Adrenal gland (tissue), 12 donors: ENCODE data around the gene MLANA. TPM values are rescaled to one million over a fixed set of nuclear protein-coding genes. Genes with fewer than 3 reads are reported as not detected.

Experiments used
- DNase-seq, 7 donors: peaks; one replicate each; pipeline ENCODE4 v3.0.0-alpha.2; 2019 to 2020
- H3K27ac ChIP-seq, 5 donors: fragments of 200-600 bp; sonication (generic) in 4 of 5; 1 replicate in 3 of 5; 2 replicates in 2 of 5; pipeline versions ENCODE4 v1.5.1 to v1.8.0; 2016 to 2020; ENCODE audit warnings: mild to moderate bottlenecking in 1 of 5
- H3K27me3 ChIP-seq: fragments of 200-600 bp; 2 replicates; pipeline ENCODE4 v1.8.0; 2021
- H3K36me3 ChIP-seq, 2 donors: fragments of 200-600 bp; replicated peaks in 1 of 2; 1 replicate in 1 of 2; 2 replicates in 1 of 2; pipeline versions ENCODE4 v1.5.1 to v1.8.0; 2018 to 2022
- H3K4me1 ChIP-seq, 2 donors: fragments of 200-600 bp; replicated peaks in 1 of 2; 1 replicate in 1 of 2; 2 replicates in 1 of 2; pipeline versions ENCODE4 v1.5.1 to v1.8.0; 2018 to 2021
- H3K4me3 ChIP-seq, 4 donors: fragments of 200-600 bp; sonication (generic) in 3 of 4; one replicate each; pipeline ENCODE4 v1.5.1; 2016 to 2018
- H3K9me3 ChIP-seq, 3 donors: fragments of 200-600 bp; sonication (generic) in 1 of 3; replicated peaks in 1 of 3; 1 replicate in 2 of 3; 2 replicates in 1 of 3; pipeline versions ENCODE4 v1.5.1 to v1.8.0; 2016 to 2021
- POLR2A ChIP-seq, 2 donors: fragments of 450-650 bp; IDR thresholded peaks; one replicate each; pipeline ENCODE4 v1.6.1; 2017; ENCODE audit warnings: antibody characterized with exemption in 2 of 2, mild to moderate bottlenecking in 2 of 2, moderate library complexity in 1 of 2
- WGBS, 4 donors: extraction: QIAGEN DNeasy Blood & Tissue Kit in 2 of 4; methylation state at CpG; one replicate each; pipeline versions ENCODE4 v1.1.5 to v1.1.7; 2013 to 2017; 5-methylcytosine and 5-hydroxymethylcytosine counted together
- intact Hi-C, 2 donors: fragments of 100-400 bp; cut with DNase I; formaldehyde crosslinking; loops; one replicate each; pipeline versions ENCODE4 v1.14.1 to v1.15.0; 2022 to 2023
- polyA plus RNA-seq, 3 donors: library from polyadenylated mRNA; stranded (reverse); fragments of 200-250 nt in 2 of 3; fragments of 350-450 nt in 1 of 3; fragmentation: Illumina TruSeq in 1 of 3; extraction: RNeasy Lipid Tissue Mini Kit (QIAGEN cat#74804) in 1 of 3; gene quantifications; one replicate each; pipeline ENCODE4 v1.2.3, GENCODE V29; 2013 to 2014
- total RNA-seq, 9 donors: library from RNA; depleted of rRNA in 4 of 9; stranded (reverse); fragments of >200 nt in 4 of 9; fragments of 120-200 nt in 1 of 9; fragmentation: NEBNext Ultra II Directional in 1 of 9; extraction: Animal tissue kit (Norgen Biotek cat#: 25700) in 1 of 9; gene quantifications; one replicate each; pipeline versions ENCODE4 v1.1.0 to v1.2.4, GENCODE V29; 2013 to 2023
- TF ChIP-seq, protein P1 (sequence below), 6 experiments: fragments of 450-650 bp in 4 of 6; fragments of 200-600 bp in 2 of 6; sonication (generic) in 1 of 6; IDR thresholded peaks; 1 replicate in 5 of 6; 2 replicates in 1 of 6; pipeline versions ENCODE4 v1.5.1 to v1.8.0; 2016 to 2021; ENCODE audit warnings: antibody characterized with exemption in 6 of 6, mild to moderate bottlenecking in 2 of 6, moderate library complexity in 1 of 6
- donor health status: healthy with polysubstance abuse.
- donor health status: Bipolar disorder and iron deficiency.
- donor health status: DM: yes; HTN: yes; CAD: no.
- donor health status: DM: no; HTN: no; CAD: no.
- donor health status: DM: no; HTN: no; CAD: no.
- donor health status: DM: yes; HTN: yes; CAD: no.

MLANA gene
- total and polyA plus RNA-seq, 12 donors = not detected

DNA sequence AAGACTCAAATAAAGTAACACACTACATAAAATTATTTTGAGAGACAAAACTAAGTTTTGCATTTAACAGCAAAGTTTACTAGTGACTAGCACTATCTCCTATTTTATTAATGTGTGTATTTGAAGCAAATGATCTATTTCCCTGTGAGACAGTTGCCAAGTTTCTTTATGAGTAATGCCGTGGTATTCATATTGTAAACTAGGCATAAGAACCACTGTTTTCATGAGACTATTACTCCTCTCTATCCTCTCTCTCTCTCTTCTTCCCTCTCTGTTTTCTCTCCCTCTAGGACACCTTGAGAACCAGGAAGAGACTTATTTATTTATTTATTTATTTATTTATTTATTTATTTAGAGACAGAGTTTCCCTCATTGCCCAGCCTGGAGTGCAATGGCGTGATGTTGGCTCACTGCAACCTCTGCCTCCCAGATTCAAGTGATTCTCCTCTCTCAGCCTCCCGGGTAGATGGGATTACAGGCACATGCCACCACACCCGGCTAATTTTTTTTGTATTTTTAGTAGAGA lies 61.1 kb downstream of the MLANA start:
- intact Hi-C loops = no loop called here
- no peaks in the 10 kb centered on the region for H3K36me3 ChIP-seq
- peaks cover 0 to 42% of the 10 kb centered on the region in 2 donors for H3K4me1 ChIP-seq
- H3K9me3 ChIP-seq = no peaks in the 10 kb centered on the region
- TF ChIP-seq, protein P1, sequence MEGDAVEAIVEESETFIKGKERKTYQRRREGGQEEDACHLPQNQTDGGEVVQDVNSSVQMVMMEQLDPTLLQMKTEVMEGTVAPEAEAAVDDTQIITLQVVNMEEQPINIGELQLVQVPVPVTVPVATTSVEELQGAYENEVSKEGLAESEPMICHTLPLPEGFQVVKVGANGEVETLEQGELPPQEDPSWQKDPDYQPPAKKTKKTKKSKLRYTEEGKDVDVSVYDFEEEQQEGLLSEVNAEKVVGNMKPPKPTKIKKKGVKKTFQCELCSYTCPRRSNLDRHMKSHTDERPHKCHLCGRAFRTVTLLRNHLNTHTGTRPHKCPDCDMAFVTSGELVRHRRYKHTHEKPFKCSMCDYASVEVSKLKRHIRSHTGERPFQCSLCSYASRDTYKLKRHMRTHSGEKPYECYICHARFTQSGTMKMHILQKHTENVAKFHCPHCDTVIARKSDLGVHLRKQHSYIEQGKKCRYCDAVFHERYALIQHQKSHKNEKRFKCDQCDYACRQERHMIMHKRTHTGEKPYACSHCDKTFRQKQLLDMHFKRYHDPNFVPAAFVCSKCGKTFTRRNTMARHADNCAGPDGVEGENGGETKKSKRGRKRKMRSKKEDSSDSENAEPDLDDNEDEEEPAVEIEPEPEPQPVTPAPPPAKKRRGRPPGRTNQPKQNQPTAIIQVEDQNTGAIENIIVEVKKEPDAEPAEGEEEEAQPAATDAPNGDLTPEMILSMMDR (IDR thresholded peaks at IDR 0.05) = no peak
- TF ChIP-seq POLR2A (IDR thresholded peaks at IDR 0.05) = no peak
- H3K27ac ChIP-seq = no peak overlapping the region
- H3K4me3 ChIP-seq = no peak overlapping the region
- H3K27me3 ChIP-seq = no peaks in the 10 kb centered on the region
- no peak for DNase-seq
- WGBS, 4 donors = 73 to 83% (median 81%) methylated on average over 4 of the region's 4 CpGs

DNA sequence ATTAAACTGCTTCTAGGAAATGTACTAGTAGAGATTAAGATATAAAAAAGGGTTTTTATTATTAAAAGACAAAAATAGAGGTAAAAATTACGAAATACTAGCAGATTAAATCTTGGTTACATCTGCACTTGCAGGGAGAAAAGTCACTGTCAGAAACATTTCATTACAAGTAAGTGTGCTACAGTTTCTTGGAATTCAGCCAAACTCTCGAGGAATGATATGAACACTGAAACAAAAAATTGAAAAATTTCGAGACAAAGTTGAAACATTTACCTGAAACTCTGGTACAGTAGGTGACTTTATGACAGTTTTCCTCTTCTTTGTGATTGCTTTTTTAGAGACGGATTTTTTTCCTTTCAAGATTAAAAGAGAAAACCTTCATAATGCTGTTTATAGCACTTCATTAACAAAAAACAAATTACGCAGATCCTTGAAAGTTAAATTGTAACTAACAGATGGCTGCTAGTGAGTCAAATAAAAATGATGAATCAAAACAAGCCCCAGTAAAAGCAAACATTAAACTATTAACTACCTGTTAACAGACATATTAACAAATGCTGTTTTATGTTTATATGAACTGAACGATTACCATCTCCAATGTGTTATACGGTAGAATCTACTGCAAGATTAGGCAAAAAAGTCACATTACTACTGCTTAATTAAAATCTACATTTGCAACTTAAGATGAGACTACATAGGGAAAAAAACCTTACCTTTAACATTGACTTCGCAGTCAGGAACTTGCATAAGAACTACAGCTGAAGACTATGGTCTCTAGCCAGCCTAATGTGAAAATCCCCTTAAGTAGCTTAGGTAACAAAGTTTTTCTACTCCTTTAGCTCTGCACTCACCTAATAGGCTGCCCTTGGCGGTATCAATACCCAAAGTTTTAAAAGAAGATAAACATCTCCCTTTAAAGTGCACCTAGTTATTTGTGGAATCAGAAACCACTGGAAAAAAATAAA lies 63.3 kb downstream of the MLANA start:
- intact Hi-C loops = no loop called here
- Histone ChIP-seq H3K9me3 (no peaks in the 10 kb centered on the region), H3K27me3 (no peaks in the 10 kb centered on the region), H3K27ac (no peak overlapping the region), H3K36me3 (no peaks in the 10 kb centered on the region), H3K4me1 (peaks cover 0 to 25% of the 10 kb centered on the region in 2 donors), H3K4me3 (no peak overlapping the region)
- DNase-seq = no peak
- WGBS, 4 donors = 67 to 72% (median 71%) methylated on average over 9 of the region's 9 CpGs
- TF ChIP-seq, protein P1 (IDR thresholded peaks at IDR 0.05) = no peak
- no peak for TF ChIP-seq POLR2A (IDR thresholded peaks at IDR 0.05)

DNA sequence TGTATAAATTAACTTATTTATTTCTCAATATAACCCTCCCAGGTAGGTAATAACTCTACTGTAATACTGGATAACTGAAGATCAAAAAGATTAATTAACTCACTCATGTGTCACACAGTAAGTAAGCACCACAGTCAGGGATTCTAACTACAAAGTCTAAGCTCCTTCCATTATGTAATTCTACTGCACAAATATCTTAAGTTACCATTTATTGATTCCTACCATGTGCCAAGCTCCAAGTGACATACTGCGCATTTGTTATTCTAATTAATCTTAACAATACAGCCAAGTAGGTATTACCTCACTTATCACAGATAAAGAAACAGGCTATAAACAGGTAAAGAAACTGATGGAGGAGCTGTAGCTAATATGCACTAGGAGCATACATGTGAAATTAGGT lies 66.5 kb downstream of the MLANA start:
- no peak for TF ChIP-seq POLR2A (IDR thresholded peaks at IDR 0.05)
- TF ChIP-seq, protein P1 (IDR thresholded peaks at IDR 0.05) = no peak
- Histone ChIP-seq H3K4me1 (peaks cover 0 to 10% of the 10 kb centered on the region in 2 donors), H3K9me3 (no peaks in the 10 kb centered on the region), H3K27me3 (no peaks in the 10 kb centered on the region), H3K27ac (no peak overlapping the region), H3K4me3 (no peak overlapping the region), H3K36me3 (no peaks in the 10 kb centered on the region)
- DNase-seq = no peak
- 96 to 100% (median 98%) methylated on average over 1 of the region's 1 CpG for WGBS, 4 donors
- intact Hi-C loops = no loop called here

DNA sequence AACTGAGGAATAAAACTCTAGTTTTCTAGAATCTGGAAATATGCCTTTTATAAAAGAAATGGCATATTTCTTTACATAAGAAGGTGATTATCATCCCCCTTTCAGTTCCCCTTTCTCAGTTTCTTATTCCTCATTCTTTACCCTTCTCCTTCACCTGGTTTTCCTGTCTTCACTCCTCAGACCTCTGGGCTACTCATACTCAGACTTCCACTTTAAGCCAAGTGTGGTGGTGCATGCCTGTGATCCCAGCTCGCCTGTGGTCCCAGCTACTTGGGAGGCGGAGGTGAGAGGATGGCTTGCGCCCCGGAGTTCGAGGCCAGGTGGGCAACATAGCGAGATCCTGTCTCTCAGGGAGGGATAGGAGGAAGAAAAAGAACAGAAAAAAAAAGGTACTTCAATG lies 67.6 kb downstream of the MLANA start:
- Histone ChIP-seq H3K4me3 (no peak overlapping the region), H3K27ac (no peak overlapping the region), H3K27me3 (no peaks in the 10 kb centered on the region), H3K4me1 (peaks cover 0 to 10% of the 10 kb centered on the region in 2 donors), H3K36me3 (no peaks in the 10 kb centered on the region), H3K9me3 (no peaks in the 10 kb centered on the region)
- TF ChIP-seq POLR2A (IDR thresholded peaks at IDR 0.05) = no peak
- TF ChIP-seq, protein P1 (IDR thresholded peaks at IDR 0.05) = no peak
- intact Hi-C loops = no loop called here
- 95 to 99% (median 98%) methylated on average over 6 of the region's 6 CpGs for WGBS, 4 donors
- DNase-seq = no peak

Other genes with a start within 250 kb of the MLANA start
- gene ERMP1, start 57.8 kb upstream of the MLANA start, total RNA-seq = 100 to 1,000 TPM in 2 of 9 donors, 10 to 100 TPM in 7; 26.9 to 120 (median 41.9) TPM
- 10 to 100 TPM in 1 of 3 donors, 1 to 10 TPM in 2; 6.0 to 73.1 (median 6.4) TPM for gene ERMP1, start 57.8 kb upstream of the MLANA start, polyA plus RNA-seq
- 10 to 100 TPM; 10.7 to 45.4 (median 24.2) TPM for gene RANBP6, start 124.7 kb downstream of the MLANA start, total RNA-seq
- gene RANBP6, start 124.7 kb downstream of the MLANA start, polyA plus RNA-seq = 10 to 100 TPM in 1 of 3 donors, 1 to 10 TPM in 2; 5.9 to 41.8 (median 6.2) TPM